ENCODE measurements around the gene CHRNA4. TPM values are rescaled to one million over a fixed set of nuclear protein-coding genes. Genes with fewer than 3 reads are reported as not detected.

Gene CHRNA4
- total and polyA plus RNA-seq, 2 of the 4 experiments (the other 2 are of a cell fraction), result not detected

- H3K14ac ChIP-seq (replicated peaks; ENCODE audit: low read depth, low read length), result no peak overlapping the region
- no peaks in the 10 kb centered on the region for H3K9me1 ChIP-seq (ENCODE audit: insufficient read depth, low read length)
- 61% methylated on average over 5 of the region's 29 CpGs; no CpG with 5 or more reads in 1 of the 2 experiments for WGBS, 2 experiments (ENCODE audit: extremely low coverage in 2 of 2, insufficient read length in 1 of 2)
- in situ Hi-C loops (cut with MboI; ENCODE audit: low sequenced_read_pairs), result no loop called here
- no peak for DNase-seq
- H2BK5ac ChIP-seq (ENCODE audit: low read depth, low read length, poor library complexity, severe bottlenecking), result no peak overlapping the region
- no peak overlapping the region for H2BK20ac ChIP-seq (ENCODE audit: low read depth, low read length)
- H3K4me1 ChIP-seq (ENCODE audit: control insufficient read depth, insufficient read depth, low read length), result no peaks in the 10 kb centered on the region
- no peaks in the 10 kb centered on the region for H3K9me3 ChIP-seq (ENCODE audit: control insufficient read depth, insufficient read depth, low read length)
- TF ChIP-seq CHD1 (IDR thresholded peaks at IDR 0.05; ENCODE audit: low read depth, low read length) (no peak), CEBPB (IDR thresholded peaks at IDR 0.05; ENCODE audit: low read depth, low read length) (no peak), SMC3 (IDR thresholded peaks at IDR 0.05; ENCODE audit: low read depth, low read length) (no peak)
- no peak overlapping the region for H2BK15ac ChIP-seq (ENCODE audit: low read depth, low read length)
- H2BK120ac ChIP-seq (ENCODE audit: low read depth, low read length), result no peak overlapping the region
- H3K4ac ChIP-seq (ENCODE audit: low read depth, low read length), result no peak overlapping the region
- no peak overlapping the region for H4K8ac ChIP-seq (ENCODE audit: low read depth in 2 of 2, low read length in 2 of 2)
- H3K56ac ChIP-seq (ENCODE audit: extremely low read depth, insufficient read depth, low read length), result no peak overlapping the region
- no peak for ATAC-seq (ENCODE audit: low read depth)
- no peak overlapping the region for H3K4me2 ChIP-seq (ENCODE audit: low read depth, low read length)
- H3K23ac ChIP-seq (ENCODE audit: low read depth, low read length), result no peak overlapping the region
- H3K9ac ChIP-seq (ENCODE audit: low read depth, low read length), result no peak overlapping the region
- ChIA-PET POLR2A (ENCODE audit: unreplicated experiment) (no interaction called here), CTCF (no interaction called here)
- H2AK5ac ChIP-seq (ENCODE audit: low read depth, low read length), result no peak overlapping the region
- no peak overlapping the region for H4K5ac ChIP-seq (ENCODE audit: low read depth, low read length)
- no TSS peak for BruUV-seq (replicated peaks)
- H3K79me1 ChIP-seq (ENCODE audit: low read depth in 1 of 2, low read length in 2 of 2), result no peaks in the 10 kb centered on the region
- no peak overlapping the region for H2AK9ac ChIP-seq (replicated peaks; ENCODE audit: low read depth, low read length, poor library complexity)
- no peaks in the 10 kb centered on the region for H3K36me3 ChIP-seq (ENCODE audit: control insufficient read depth, insufficient read depth, low read length)
- H3K27ac ChIP-seq (ENCODE audit: insufficient read depth, low read length), result no peak overlapping the region
- H4K20me1 ChIP-seq (ENCODE audit: insufficient read depth, low read length), result no peaks in the 10 kb centered on the region
- no peak overlapping the region for H2AFZ ChIP-seq (replicated peaks; ENCODE audit: low read length, poor library complexity)
- H3K27me3 ChIP-seq (ENCODE audit: control insufficient read depth, insufficient read depth, low read length), result peaks cover 7% of the 10 kb centered on the region
- H3K4me3 ChIP-seq (ENCODE audit: insufficient read depth, low read depth, low read length), result no peak overlapping the region
- intact Hi-C loops (cut with micrococcal nuclease), result no loop called here
- dilution Hi-C loops (cut with HindIII; ENCODE audit: low sequenced_read_pairs, unreplicated experiment), result no loop called here
- H4K91ac ChIP-seq (ENCODE audit: insufficient read depth, low read depth, low read length), result no peak overlapping the region
- H3K18ac ChIP-seq (ENCODE audit: low read depth, low read length), result no peak overlapping the region
Observed at GRCh38 chr20:63401384-63402110, 40.4 kb upstream of the CHRNA4 start.
